A549 (cell line): ENCODE data around the gene YWHAG. TPM values are rescaled to one million over a fixed set of nuclear protein-coding genes. Genes with fewer than 3 reads are reported as not detected.

Experiments used
- ATAC-seq, 2 experiments: fragments of 200-7000 bp in 1 of 2; fragments of >200 bp in 1 of 2; cut with Nextera tagmentation in 1 of 2; cut with Tn5 transposase in 1 of 2; 3 replicates each; pipeline versions ENCODE4 v1.8.0 to v1.9.1; 2018 to 2020; ENCODE audit warnings: mild to moderate bottlenecking in 1 of 2, moderate library complexity in 1 of 2
- CTCF ChIA-PET: fragments of 300-600 bp; sonication (Branson Sonifier 250); formaldehyde crosslinking; extraction: SDS; loops from one replicate; lab custom pipeline; 2021; ENCODE audit warnings: antibody characterized with exemption, inconsistent platforms; lab: Yijun Ruan, JAX
- POLR2A ChIA-PET: fragments of 350-600 bp; formaldehyde crosslinking; extraction: SDS; loops from one replicate; lab custom pipeline; 2021; ENCODE audit warnings: antibody characterized with exemption, inconsistent platforms; lab: Yijun Ruan, JAX
- DNase-seq, 2 experiments: peaks; one replicate each; pipeline versions ENCODE4 v3.0.0 to v3.0.0-alpha.2; 2011 to 2016; ENCODE audit warnings: low read depth in 1 of 2, low spot score in 1 of 2
- FAIRE-seq: peaks from 2 replicates; lab custom pipeline; 2011; peaks lifted over from hg19 to GRCh38; lab: Jason Lieb, UNC
- H3K27ac ChIP-seq, 2 experiments: fragments of >200 bp; sonication (Bioruptor Twin); formaldehyde crosslinking; 3 replicates each; pipeline ENCODE4 v1.5.1; 2016 to 2017
- H3K4me1 ChIP-seq: fragments of >200 bp; sonication (Bioruptor Twin); formaldehyde crosslinking; 3 replicates; pipeline ENCODE4 v1.6.1; 2016
- H3K4me2 ChIP-seq: fragments of >200 bp; sonication (Bioruptor Twin); formaldehyde crosslinking; 3 replicates; pipeline ENCODE4 v1.6.1; 2016
- H3K4me3 ChIP-seq: fragments of >200 bp; sonication (Bioruptor Twin); formaldehyde crosslinking; 3 replicates; pipeline ENCODE4 v1.5.1; 2016
- H3K9me3 ChIP-seq: fragments of >200 bp; sonication (Bioruptor Twin); formaldehyde crosslinking; 3 replicates; pipeline ENCODE4 v1.6.1; 2016
- ATOH8 ChIP-seq: fragments of 250-450 bp; sonication (Bioruptor Pico); IDR thresholded peaks from 2 replicates; pipeline ENCODE4 v1.5.0; 2020; ENCODE audit warnings: low read depth, mild to moderate bottlenecking, moderate library complexity
- BCL3 ChIP-seq: fragments of >200 bp; sonication (Bioruptor Twin); formaldehyde crosslinking; IDR thresholded peaks from 3 replicates; pipeline ENCODE4 v1.6.1; 2016
- CBX2 ChIP-seq: fragments of 200-600 bp; sonication (generic); IDR thresholded peaks from 2 replicates; pipeline ENCODE4 v1.6.1; 2016; ENCODE audit warnings: low read depth, mild to moderate bottlenecking, borderline replicate concordance
- EHMT2 ChIP-seq: fragments of 200-600 bp; sonication (generic); IDR thresholded peaks from 2 replicates; pipeline ENCODE4 v1.6.1; 2016; ENCODE audit warnings: antibody characterized with exemption, low read depth, mild to moderate bottlenecking, moderate library complexity
- FOSB ChIP-seq: fragments of 250-450 bp; sonication (Bioruptor Pico); IDR thresholded peaks from 2 replicates; pipeline ENCODE4 v1.5.0; 2020; ENCODE audit warnings: mild to moderate bottlenecking, moderate library complexity
- FOSL2 ChIP-seq, 2 experiments: fragments of 450-650 bp in 1 of 2; fragments of >200 bp in 1 of 2; sonication (Bioruptor Twin) in 1 of 2; formaldehyde crosslinking; IDR thresholded peaks; 2 replicates each; pipeline versions ENCODE4 v1.5.0 to v1.6.1; 2016 to 2020; ENCODE audit warnings: mild to moderate bottlenecking in 1 of 2, moderate library complexity in 1 of 2
- FOXS1 ChIP-seq: fragments of 250-450 bp; sonication (Bioruptor Pico); IDR thresholded peaks from 2 replicates; pipeline ENCODE4 v1.5.0; 2020; ENCODE audit warnings: mild to moderate bottlenecking, moderate library complexity
- HMGXB4 ChIP-seq: fragments of 250-450 bp; sonication (Bioruptor Pico); IDR thresholded peaks from 2 replicates; pipeline ENCODE4 v1.5.0; 2021; ENCODE audit warnings: mild to moderate bottlenecking, moderate library complexity, borderline replicate concordance
- JUNB ChIP-seq: fragments of >200 bp; sonication (Bioruptor Twin); formaldehyde crosslinking; IDR thresholded peaks from 2 replicates; pipeline ENCODE4 v1.6.1; 2016
- MAFK ChIP-seq: fragments of 450-650 bp; IDR thresholded peaks from 2 replicates; pipeline ENCODE4 v1.6.1; 2014; ENCODE audit not compliant: partially characterized antibody
- MAZ ChIP-seq: fragments of 150-350 bp; IDR thresholded peaks from 2 replicates; pipeline ENCODE4 v1.6.1; 2014; ENCODE audit warnings: antibody characterized with exemption, low read depth, low read length, borderline replicate concordance
- MYC ChIP-seq: IDR thresholded peaks from 2 replicates; pipeline ENCODE4 v1.6.1; 2012; ENCODE audit warnings: mild to moderate bottlenecking, inconsistent platforms, low read length, improper control_type of control experiment, borderline replicate concordance
- NFE2L2 ChIP-seq: fragments of 150-350 bp; conservative IDR thresholded peaks from 2 replicates; pipeline ENCODE4 v1.6.1; 2014; ENCODE audit warnings: low read length
- NPAS2 ChIP-seq: fragments of 250-450 bp; sonication (Bioruptor Pico); IDR thresholded peaks from 2 replicates; pipeline ENCODE4 v1.8.0; 2022; ENCODE audit warnings: mild to moderate bottlenecking, moderate library complexity, borderline replicate concordance
- POLR2A ChIP-seq: IDR thresholded peaks from 2 replicates; pipeline ENCODE4 v1.6.1; 2012; ENCODE audit warnings: mild to moderate bottlenecking, low read length
- REST ChIP-seq: fragments of 200-600 bp; sonication (generic); IDR thresholded peaks from 2 replicates; pipeline ENCODE4 v1.6.1; 2016; ENCODE audit warnings: antibody characterized with exemption, mild to moderate bottlenecking, moderate library complexity
- RFX5 ChIP-seq: fragments of 450-650 bp; IDR thresholded peaks from 2 replicates; pipeline ENCODE4 v1.7.1; 2014; ENCODE audit warnings: antibody characterized with exemption, mild to moderate bottlenecking, moderate library complexity
- RNF2 ChIP-seq: fragments of 200-600 bp; sonication (generic); IDR thresholded peaks from 2 replicates; pipeline ENCODE4 v1.6.1; 2016; ENCODE audit warnings: low read depth, mild to moderate bottlenecking, antibody characterized with exemption, moderate library complexity, borderline replicate concordance
- TP53 ChIP-seq: fragments of 250-450 bp; sonication (Bioruptor Pico); IDR thresholded peaks from 2 replicates; pipeline ENCODE4 v1.5.0; 2021; ENCODE audit warnings: mild to moderate bottlenecking, moderate library complexity
- ZSCAN20 ChIP-seq: fragments of 250-450 bp; sonication (Bioruptor Pico); IDR thresholded peaks from 2 replicates; pipeline ENCODE4 v1.8.0; 2022; ENCODE audit warnings: mild to moderate bottlenecking, moderate library complexity
- WGBS: methylation state at CpG from one replicate; pipeline ENCODE4 v1.1.6; 2017; ENCODE audit errors: missing lambda C conversion rate; 5-methylcytosine and 5-hydroxymethylcytosine counted together
- polyA plus RNA-seq, 4 experiments: library from polyadenylated mRNA; depleted of rRNA in 3 of 4; stranded (reverse); fragments of >200 nt; fragmentation: RNase III in 1 of 4; extraction: RNeasy Plus Mini Kit Qiagen cat#74134 plus additional on column Dnase treatment in 1 of 4; gene quantifications; 2 replicates in 3 of 4; 3 replicates in 1 of 4; pipeline ENCODE4 v1.2.3, GENCODE V29; 2011 to 2017

The YWHAG gene
- polyA plus RNA-seq, 2 of the 4 experiments (the other 2 are of a cell fraction) = 141 to 302 TPM

- peak overlapping the region; percentile 61 to 79 for H3K27ac ChIP-seq
- peak in 1 of 2 experiments; percentile 24; a peak in 3 of 6 replicates for ATAC-seq
- ChIA-PET POLR2A (no interaction called here), CTCF (interaction anchor here (1.3 to 2.2 kb wide), 3 partner anchors 10 to 15 kb away, joined by 3 to 7 read pairs (median 5); no protein-coding TSS in a partner anchor)
- WGBS = 53% methylated on average over 3 of the region's 3 CpGs
- H3K4me1 ChIP-seq = peaks cover 92% of the 10 kb centered on the region
- no peak for DNase-seq
- no peaks in the 10 kb centered on the region for H3K9me3 ChIP-seq
- H3K4me2 ChIP-seq = peak overlapping the region; percentile 42
- FAIRE-seq = no peak
- H3K4me3 ChIP-seq = no peak overlapping the region
- TF ChIP-seq MYC = no peak
- TF ChIP-seq POLR2A = no peak
- no peak for TF ChIP-seq CBX2
- TF ChIP-seq FOSB (CRISPR knock-in tag) = no peak
- TF ChIP-seq FOXS1 (CRISPR knock-in tag) = no peak
- TF ChIP-seq NFE2L2 = peak; percentile 82
- no peak for TF ChIP-seq ZSCAN20 (CRISPR knock-in tag)
- no peak for TF ChIP-seq FOSL2 (IDR thresholded peaks at IDR 0.05)
- TF ChIP-seq FOSL2 (CRISPR knock-in tag; IDR thresholded peaks at IDR 0.05) = peak; percentile 25; the same call in 1 of the 2 replicates
- peak; percentile 92 for TF ChIP-seq MAFK
These were observed 18.1 kb downstream of the YWHAG start for GRCh38 chr7:76340617-76341131.

- Histone ChIP-seq H3K4me2 (peak overlapping the region; percentile 40), H3K4me3 (no peak overlapping the region), H3K27ac (peak overlapping the region; percentile 29 to 41; a peak in 2 of 6 replicates), H3K4me1 (peaks cover 90% of the 10 kb centered on the region), H3K9me3 (no peaks in the 10 kb centered on the region)
- TF ChIP-seq BCL3 = no peak
- TF ChIP-seq MAZ = no peak
- TF ChIP-seq CBX2 = no peak
- TF ChIP-seq RNF2 = no peak
- no peak for TF ChIP-seq HMGXB4
- TF ChIP-seq MYC = no peak
- no peak for TF ChIP-seq NPAS2 (CRISPR knock-in tag)
- no peak for TF ChIP-seq ATOH8 (CRISPR knock-in tag)
- TF ChIP-seq EHMT2 = no peak
- TF ChIP-seq TP53 (CRISPR knock-in tag) = no peak
- TF ChIP-seq RFX5 = no peak
- no peak for TF ChIP-seq JUNB
- TF ChIP-seq REST = no peak
- POLR2A ChIA-PET = interaction anchor here (1.6 kb wide), 1 partner anchor 20 kb away, joined by 4 read pairs; no protein-coding TSS in a partner anchor
- 62% methylated on average over 9 of the region's 9 CpGs for WGBS
- DNase-seq (no peak), ATAC-seq (no peak), FAIRE-seq (no peak)
- CTCF ChIA-PET = interaction anchor here (1.2 to 2.2 kb wide), 3 partner anchors 8 to 160 kb away, joined by 3 to 7 read pairs (median 4); no protein-coding TSS in a partner anchor
These were observed 20.3 kb downstream of the YWHAG start for GRCh38 chr7:76338298-76339084.
